ENCODE data around the gene CPA5.

CPA5 gene

DNA sequence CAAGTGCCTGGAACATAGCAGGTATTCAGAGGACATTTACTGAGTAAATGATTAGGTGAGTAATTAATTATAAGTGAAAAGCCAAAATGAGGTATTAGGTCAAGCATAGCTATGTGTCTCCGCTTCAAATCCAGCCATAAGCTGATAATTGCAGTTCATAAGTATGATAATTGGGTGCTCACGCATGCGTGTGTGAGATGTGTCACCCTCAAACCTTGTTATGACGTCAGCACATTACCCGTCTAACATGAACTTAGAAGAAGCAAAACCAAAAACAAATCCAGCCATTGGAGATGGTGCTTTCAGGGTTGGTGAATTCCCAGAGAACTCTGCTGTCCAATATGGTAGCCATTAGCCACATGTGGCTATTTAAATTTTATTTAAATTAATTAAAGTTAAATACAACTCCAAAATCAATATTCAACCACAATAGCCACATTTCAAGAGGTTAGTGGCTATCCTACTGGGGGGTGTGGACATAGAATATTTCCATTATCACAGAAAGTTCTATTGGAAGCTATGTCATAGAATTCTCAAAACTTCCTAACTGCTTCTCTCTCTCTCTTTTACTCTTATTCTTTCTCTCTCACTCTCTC is at the start of gene CPA5:
Gene CPA5, plus strand, starts transcription at position 546 of the 596 bp plus-strand sequence. CDS start 1,670 bp downstream, outside the sequence.
- H3K4me3 ChIP-seq (ENCODE audit: low read depth, low read length) = no peak within 1 kb of the TSS
- no peak for TF ChIP-seq CTCF (IDR thresholded peaks at IDR 0.05; ENCODE audit: borderline replicate concordance, insufficient read depth, low read depth, low read length)

DNA sequence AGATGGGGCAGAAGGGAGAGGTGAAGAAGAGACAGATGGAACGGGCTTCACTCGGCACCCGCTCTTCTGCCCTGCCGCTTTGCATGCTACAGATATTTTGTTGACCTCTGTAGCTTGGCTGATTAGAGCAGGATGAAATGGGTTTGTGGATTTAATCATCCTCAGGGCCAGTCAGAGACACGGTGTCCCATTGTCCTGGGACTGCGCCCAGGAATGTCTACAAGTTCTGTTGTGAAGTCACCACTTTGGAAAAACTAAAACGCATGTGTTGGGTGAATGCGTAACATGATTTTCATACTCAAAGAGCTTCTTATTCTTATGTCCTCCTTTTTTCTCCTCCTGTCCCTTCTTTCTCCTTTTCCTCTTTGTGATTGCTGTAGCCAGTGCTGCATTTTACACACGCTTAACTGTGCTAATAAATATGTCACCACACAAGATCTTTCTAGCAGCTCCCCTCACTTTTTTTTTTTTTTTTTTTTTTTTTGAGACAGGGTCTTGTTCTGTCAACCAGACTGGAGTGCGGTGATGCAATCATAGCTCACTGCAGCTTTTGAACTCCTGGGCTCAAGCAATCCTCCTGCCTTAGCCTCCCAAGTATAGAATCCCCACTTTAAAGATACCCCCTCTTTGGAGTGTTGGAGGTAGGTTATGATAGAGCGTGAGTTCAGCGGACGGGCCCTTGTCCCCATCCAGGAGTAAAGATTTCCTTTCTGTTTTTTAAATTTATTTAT is 48.2 kb upstream of the CPA5 start:
- no peak overlapping the region for H3K4me3 ChIP-seq (ENCODE audit: low read depth, low read length)
- TF ChIP-seq CTCF (IDR thresholded peaks at IDR 0.05; ENCODE audit: borderline replicate concordance, insufficient read depth, low read depth, low read length) = no peak

DNA sequence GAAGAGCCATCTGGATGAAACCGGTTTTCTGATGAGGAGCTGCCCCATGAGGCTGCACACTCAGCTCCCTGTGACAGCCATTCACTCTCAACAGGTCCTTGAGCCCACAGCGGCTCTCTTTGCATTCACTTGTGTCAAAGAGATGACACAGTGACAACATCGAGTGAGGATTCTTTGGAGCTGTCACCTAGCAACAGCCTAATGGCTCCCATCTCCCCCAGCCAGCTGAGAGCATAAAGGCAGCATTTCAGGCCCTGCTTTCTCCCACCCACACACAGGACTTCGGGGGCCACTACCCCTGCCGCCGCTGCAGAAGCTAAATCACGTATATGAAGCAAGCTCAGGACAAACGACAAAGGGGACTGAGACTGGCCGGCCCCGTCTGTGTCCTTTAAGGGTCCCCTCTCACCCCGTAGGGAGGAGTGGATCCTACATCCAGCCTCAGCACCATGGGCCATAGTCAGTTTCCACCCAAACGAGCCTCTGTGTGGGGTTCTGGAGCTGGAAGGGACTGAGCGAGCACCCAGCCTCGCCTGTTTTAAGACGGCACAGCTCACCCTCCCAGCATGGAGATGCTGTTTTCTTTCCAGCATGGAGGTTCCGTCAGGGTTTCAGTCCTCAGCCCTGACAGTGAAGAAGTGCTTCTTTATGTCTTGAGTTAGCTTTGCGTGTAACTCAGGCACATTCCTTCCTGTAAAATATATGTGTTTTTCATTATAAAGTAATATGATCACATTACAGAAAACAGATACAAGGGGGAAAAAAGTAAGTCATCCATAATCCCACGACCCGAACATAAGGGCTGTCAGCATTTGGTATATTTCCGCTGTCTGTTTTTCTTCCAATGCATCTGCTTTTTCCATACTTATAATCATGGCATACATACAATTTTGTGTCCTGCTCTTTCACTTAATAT is 46.7 kb upstream of the CPA5 start:
- no peak overlapping the region for H3K4me3 ChIP-seq (ENCODE audit: low read depth, low read length)
- TF ChIP-seq CTCF (IDR thresholded peaks at IDR 0.05; ENCODE audit: borderline replicate concordance, insufficient read depth, low read depth, low read length) = no peak

DNA sequence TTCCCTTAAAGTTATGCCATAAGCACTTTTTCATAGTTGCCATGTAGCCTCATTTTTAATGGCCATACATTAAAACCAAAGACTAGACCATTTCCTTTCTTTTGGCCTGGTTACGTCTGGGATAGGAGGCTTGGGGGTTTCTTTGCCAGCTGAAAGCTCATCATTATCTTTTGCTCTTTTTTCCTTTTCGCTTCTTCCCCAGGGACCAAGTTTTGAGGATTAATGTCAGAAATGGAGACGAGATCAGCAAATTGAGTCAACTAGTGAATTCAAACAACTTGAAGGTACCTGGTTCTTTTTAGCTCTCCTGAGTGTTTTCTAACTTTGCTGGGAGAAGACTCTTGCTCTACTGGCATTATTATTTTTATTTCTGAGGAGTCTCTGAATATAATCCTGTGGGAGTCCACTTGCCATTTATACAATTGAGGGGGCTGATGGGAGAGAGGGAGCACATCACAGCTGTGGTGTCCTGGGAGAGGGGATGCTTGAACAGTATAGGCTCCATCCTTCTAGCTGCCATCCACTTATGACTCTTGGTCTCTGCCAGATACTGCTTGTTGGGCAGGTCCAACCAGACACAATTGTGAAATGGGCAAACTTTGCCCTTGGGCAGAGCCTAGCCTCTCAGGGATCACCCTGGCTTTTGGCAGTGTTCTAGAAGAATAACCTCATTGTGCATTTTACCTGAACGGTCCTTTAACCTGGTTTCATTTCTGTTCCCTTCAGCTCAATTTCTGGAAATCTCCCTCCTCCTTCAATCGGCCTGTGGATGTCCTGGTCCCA is 45.9 kb upstream of the CPA5 start:
- no peak for TF ChIP-seq CTCF (IDR thresholded peaks at IDR 0.05; ENCODE audit: borderline replicate concordance, insufficient read depth, low read depth, low read length)
- no peak overlapping the region for H3K4me3 ChIP-seq (ENCODE audit: low read depth, low read length)

GRCh38 chr7:130299866-130300265 is 44.8 kb upstream of the CPA5 start:
- TF ChIP-seq CTCF (IDR thresholded peaks at IDR 0.05; ENCODE audit: borderline replicate concordance, insufficient read depth, low read depth, low read length) = no peak
- H3K4me3 ChIP-seq (ENCODE audit: low read depth, low read length) = no peak overlapping the region

- no peak overlapping the region for H3K4me3 ChIP-seq (ENCODE audit: low read depth, low read length)
- TF ChIP-seq CTCF (IDR thresholded peaks at IDR 0.05; ENCODE audit: borderline replicate concordance, insufficient read depth, low read depth, low read length) = no peak
Observed at GRCh38 chr7:130301501-130302020, 43.1 kb upstream of the CPA5 start.

Measured in GM12875 (cell line).